Measurements from ENCODE around the gene SLC9A3.

The SLC9A3 gene

GRCh38 chr5:479566-480319, 44.5 kb downstream of the SLC9A3 start:
- TF ChIP-seq CTCF (IDR thresholded peaks at IDR 0.05; ENCODE audit: insufficient read depth, missing control alignments) = no peak
- no peak for FAIRE-seq

GRCh38 chr5:478982-479535, 45.2 kb downstream of the SLC9A3 start:
- no peak for FAIRE-seq
- no peak for TF ChIP-seq CTCF (IDR thresholded peaks at IDR 0.05; ENCODE audit: insufficient read depth, missing control alignments)
- no peak for DNase-seq (ENCODE audit: insufficient read length, low spot score)

More at GRCh38 chr5:479566-480319, 44.5 kb downstream of the SLC9A3 start:
- DNase-seq (ENCODE audit: insufficient read length, low spot score) = no peak

- no peak for TF ChIP-seq CTCF (IDR thresholded peaks at IDR 0.05; ENCODE audit: insufficient read depth, missing control alignments)
- no peak for FAIRE-seq
- DNase-seq (ENCODE audit: insufficient read length, low spot score) = no peak
Observed at GRCh38 chr5:478369-478981, 45.8 kb downstream of the SLC9A3 start.

- TF ChIP-seq CTCF (IDR thresholded peaks at IDR 0.05; ENCODE audit: insufficient read depth, missing control alignments) = no peak
- FAIRE-seq (no peak), DNase-seq (ENCODE audit: insufficient read length, low spot score) (no peak)
Observed at GRCh38 chr5:477871-478270, 46.4 kb downstream of the SLC9A3 start.

GRCh38 chr5:477247-477646, 47.0 kb downstream of the SLC9A3 start:
- FAIRE-seq = no peak
- no peak for TF ChIP-seq CTCF (IDR thresholded peaks at IDR 0.05; ENCODE audit: insufficient read depth, missing control alignments)
- DNase-seq (ENCODE audit: insufficient read length, low spot score) = no peak

- no peak for FAIRE-seq
- TF ChIP-seq CTCF (IDR thresholded peaks at IDR 0.05; ENCODE audit: insufficient read depth, missing control alignments) = no peak
- no peak for DNase-seq (ENCODE audit: insufficient read length, low spot score)
Observed at GRCh38 chr5:476814-477175, 47.5 kb downstream of the SLC9A3 start.
